NCI-H774 (cell line): Measurements from ENCODE around the gene OPTN.
"Not testable (repeated sequence)": the region's sequence is repeated elsewhere in the genome, so short reads cannot be mapped to it uniquely, and the experiment has no call there.

Experiments used
- DNase-seq: peaks from one replicate; lab custom pipeline; 2025; lab: John Stamatoyannopoulos, UW

Gene OPTN

DNA sequence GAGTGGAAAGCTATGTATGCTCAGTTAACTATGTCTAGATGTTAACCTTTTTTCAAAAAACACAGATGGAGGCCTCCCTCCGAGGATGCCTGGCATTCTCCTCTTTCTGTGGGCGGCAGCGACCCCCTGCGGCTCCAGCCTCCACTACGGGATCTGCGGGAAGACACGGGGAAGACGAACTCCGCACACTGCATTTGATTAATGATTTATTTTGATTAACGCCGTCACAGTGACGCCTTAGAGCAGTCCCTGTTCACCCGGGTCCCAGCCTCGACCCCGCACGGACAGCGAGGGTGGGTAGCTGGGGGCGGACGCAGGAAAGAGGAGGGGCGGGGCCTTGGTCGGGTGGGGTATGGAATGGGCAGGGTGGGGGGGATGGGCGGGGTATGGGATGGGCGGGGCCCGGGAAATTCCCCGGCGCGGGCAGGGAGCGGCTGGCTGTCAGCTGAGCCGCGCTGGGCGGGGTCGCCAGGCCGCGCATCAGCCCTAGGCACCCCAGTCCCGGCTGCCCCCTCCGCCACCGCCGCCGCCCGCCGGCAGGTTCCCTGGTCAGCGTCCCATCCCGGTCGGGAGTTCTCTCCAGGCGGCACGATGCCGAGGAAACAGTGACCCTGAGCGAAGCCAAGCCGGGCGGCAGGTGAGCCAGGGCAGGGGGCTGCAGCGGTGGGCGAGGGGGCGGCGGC, at the start of gene OPTN:
Gene OPTN, plus strand, starts transcription at position 498 of the 683 bp plus-strand sequence. CDS start 8,960 bp downstream, outside the sequence.
- DNase-seq: peak; percentile 73

- DNase-seq: no peak
These were observed 48.8 kb upstream of the OPTN start for GRCh38 chr10:13051126-13051694.

GRCh38 chr10:13053208-13053607, 46.8 kb upstream of the OPTN start:
- not testable (repeated sequence) for DNase-seq

GRCh38 chr10:13053794-13054462, 46.0 kb upstream of the OPTN start:
- DNase-seq: peak; percentile 49

- DNase-seq: no peak
These were observed 45.1 kb upstream of the OPTN start for GRCh38 chr10:13054844-13055243.

DNA sequence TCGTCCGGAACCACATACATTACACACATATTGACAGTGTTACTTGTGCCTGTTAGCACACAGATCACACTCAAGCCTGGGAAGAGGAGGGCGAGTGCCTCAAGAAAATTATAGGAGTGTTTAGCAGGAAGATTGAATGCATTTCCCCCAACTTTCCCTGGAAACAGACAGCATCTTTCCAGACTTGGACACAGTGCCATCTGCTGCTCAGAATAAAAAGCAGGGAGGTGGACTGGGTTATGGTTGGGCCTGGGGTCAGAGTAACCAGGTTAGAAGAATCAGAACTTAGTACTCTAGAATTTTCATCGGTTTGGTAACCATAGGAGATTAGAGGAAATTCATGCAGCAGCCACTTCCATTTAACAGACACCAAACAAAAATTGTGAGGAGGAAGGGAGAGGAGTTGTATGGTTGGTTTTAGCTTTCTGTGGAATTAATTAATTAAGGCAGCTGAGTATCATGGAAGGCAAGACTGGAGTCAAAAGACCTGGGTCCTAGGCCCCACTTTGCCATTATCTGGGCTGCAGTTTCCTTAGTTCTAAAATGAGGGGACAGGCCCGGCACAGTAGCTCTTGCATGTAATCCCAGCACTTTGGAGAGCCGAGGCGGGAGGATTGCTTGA, 43.4 kb upstream of the OPTN start:
- no peak for DNase-seq

DNA sequence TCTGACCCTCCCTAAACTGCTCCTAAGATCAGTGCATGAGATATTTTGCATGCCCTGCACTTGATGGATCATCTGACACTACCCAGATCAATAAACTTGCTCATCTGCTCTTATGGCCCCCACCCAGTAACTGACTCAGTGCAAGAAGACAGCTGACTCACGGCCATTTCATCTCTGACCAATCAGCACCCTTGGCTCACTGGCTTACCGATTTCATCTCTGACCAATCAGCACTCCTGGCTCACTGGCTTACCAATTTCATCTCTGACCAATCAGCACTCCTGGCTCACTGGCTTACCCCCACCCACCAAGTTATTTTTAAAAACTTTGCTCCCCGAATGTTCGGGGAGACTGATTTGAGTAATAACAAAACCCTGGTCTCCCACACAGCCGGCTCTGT, 37.2 kb upstream of the OPTN start:
- no peak for DNase-seq

DNA sequence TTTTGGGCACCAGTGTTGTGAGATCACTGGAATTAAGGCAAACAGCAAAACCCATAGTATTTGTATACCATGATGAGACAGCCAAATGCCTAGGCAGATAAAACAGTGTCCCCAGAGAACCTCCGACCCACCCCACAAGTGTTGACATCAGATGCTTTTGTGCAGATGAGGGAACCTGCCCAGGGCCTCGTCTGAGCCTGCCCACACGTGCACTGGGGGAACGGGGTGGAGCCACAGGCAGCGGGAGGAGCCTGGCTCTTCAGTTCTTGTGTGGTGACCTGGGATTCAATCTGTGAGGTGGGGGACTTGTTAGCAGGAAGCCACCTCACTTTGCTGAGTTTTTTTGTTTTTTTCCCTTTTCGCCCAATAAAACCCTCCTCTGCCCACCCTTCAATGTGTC, 33.4 kb upstream of the OPTN start:
- no peak for DNase-seq

DNA sequence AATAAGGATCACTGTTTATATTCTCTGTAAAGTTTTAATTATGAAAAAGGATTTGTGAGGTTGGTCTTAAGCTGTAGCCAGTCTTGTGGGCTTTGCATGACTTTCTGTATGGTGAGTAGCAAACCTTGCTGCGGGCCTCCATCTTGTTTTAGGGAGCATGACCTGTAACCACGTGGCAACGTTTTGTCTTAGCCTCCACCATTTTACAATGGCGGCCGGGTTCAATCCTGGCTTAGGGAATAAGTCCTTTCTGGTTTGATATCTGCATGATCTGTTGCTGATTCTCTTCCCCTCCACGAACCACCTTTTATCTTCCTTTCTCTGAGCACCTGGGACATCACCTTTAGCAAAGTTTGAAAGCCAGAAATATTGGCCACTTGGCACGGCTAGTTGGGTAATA, 32.5 kb upstream of the OPTN start:
- DNase-seq: no peak

GRCh38 chr10:13068071-13068470, 31.9 kb upstream of the OPTN start:
- DNase-seq: no peak

DNA sequence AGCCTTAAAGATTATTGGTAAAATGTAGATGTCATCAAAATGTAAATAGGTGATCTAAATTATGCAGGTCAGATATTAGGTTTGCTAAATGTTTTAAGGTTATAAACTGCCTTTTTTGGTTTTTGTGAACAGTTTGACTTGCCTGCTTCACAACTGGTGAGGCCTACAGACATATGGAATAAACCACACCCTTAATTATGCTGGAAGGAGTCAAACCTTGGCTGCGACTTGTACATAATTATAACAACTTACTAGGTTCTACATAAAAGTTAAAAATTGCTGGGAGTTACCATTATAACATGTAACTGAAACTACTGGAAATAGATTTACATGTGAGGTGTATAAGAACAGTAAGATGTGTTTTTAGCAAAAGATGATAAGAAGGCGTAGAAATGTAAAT, 31.5 kb upstream of the OPTN start:
- DNase-seq: no peak

DNA sequence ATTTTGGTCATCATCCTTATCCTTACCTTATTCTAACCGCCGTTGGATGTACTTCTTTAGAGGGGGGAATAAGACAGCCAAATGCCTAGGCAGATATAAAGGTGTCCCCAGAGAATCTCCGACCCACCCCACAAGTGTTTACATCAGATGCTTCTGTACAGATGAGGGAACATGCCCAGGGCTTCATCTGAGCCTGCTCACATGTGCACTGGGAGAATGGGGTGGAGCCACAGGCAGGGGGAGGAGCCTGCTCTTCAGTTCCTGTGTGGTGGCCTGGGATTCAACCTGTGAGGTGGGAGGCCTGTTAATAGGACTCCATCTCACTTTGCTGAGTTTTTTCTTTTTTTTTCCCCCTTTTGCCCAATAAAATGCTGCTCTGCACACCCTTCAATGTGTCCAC, 27.6 kb upstream of the OPTN start:
- no peak for DNase-seq

DNA sequence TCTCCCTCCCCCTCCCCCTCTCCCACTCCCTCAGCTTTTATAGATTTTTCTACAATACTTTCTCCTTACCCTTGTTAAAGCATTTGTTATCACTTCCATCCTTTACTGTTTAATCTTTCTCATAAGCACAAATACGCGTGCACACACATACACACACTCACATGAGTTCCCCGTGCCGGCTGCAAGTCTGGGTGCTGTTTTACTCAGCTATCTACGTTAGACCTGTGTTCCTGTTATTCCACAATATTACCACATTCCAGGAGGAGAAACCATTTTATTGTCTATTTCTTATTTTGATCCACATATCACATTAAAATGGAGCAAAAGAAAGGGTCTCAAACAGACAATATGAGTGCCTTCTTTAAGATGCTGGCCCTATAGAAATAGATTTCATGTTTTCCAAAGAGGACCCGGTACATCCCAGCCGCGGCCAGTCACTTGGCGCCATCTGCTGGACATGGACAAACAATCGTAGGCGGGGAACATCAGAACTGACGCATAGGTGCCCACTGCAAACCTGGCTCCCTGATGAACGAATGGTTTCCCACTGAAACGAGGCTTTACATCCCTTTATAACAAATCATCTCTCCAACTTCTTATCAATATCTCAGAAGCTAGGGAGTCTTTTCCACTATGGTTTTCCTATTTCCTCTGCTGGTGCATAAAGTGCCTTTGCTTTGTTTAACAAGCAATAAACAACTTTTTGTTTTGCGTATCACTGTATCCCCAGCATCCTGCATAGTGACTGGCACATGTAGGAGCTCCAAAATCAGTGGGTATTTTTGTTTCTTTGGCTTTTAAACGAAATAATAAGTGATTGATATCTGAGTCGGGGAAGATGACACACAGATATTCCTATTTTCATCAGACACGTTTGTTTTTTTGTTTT, 25.2 kb upstream of the OPTN start:
- no peak for DNase-seq

GRCh38 chr10:13078912-13079775, 20.8 kb upstream of the OPTN start:
- no peak for DNase-seq

DNA sequence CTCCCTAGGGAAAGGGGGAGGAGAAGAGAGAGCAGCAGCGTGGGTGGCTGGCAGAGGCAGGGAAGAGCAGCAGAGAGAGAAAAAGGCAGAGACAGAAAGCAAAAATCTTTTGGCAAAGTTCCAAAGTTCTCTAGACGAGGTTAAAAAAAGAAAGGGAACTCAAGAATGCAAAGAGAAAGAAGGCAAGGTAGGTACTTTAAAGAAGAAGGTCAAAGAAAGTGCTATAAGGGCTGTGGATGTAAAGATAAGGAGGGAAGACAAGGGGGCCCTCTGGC, 20.2 kb upstream of the OPTN start:
- no peak for DNase-seq

- no peak for DNase-seq
These were observed 19.3 kb upstream of the OPTN start for GRCh38 chr10:13080643-13081042.

- not testable (repeated sequence) for DNase-seq
These were observed 16.3 kb upstream of the OPTN start for GRCh38 chr10:13083700-13084099.

DNA sequence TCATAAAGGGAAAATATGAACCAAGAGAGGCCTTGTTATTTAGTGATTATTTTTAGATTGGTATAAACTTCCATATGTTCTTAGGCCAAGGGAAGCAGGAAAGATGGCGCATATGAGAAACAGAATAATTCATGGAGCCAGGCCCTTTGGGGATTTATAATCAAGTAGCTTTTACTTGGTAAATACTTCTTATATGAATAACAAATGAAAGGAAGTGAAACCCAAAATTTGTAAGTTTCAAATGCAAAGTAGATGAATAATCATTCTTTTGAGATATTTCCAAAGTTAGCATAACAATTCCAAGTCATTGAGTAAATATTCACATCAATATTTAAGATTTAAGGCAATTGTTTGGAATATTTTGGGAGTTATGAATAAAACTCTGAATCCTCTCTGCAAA, 13.9 kb upstream of the OPTN start:
- no peak for DNase-seq

GRCh38 chr10:13087601-13087985, 12.4 kb upstream of the OPTN start:
- no peak for DNase-seq

DNA sequence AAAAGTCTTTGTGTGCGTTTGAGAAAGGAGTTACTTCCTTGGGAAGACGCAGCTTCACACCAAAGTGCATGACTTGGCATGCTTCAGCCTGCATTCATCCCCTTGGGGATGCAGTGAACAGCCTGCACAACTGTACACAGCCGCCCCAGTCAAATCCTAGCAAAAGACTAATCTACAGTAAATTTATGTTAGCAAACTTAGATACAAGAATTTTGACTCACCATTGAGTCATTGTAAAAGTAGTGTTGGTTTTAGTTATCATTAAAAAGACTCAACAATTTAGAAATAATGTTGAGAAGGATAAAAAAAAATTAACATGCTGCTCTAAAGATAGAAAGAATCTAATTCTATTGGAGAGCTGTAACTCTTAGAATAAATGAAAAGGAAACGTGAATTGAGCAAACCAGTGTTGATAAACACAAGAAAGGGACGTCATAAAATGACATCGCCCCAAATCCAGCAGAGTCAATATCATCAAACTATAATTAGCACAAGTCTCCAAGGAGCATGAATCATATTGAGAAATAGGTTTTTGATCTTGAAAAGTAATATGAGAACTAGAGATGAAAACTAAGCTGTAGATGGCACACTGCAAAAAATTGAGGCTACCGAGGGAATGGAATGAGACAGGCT, 11.9 kb upstream of the OPTN start:
- DNase-seq: no peak

DNA sequence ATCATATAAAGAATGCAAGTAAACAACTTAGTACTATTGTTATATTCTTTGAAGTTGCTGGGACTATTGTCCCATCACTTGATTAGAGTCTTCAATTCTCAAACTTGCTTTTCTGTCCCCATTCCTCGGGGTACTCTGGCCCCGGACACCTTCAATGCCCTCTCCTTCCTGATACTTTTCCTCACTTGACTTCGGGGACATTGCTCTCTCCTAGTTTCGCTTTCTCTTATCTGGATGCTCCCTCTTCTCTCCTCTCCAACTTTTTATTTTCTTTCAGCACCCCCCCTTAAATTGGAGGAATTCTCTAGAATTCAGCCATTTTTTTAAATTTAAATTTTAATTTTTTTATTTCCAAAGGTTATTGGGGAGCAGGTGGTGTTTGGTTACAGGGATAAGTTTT, 10.6 kb upstream of the OPTN start:
- no peak for DNase-seq
